CD14-positive monocyte (primary cell): ENCODE results near the gene TBX10. TPM values are rescaled to one million over a fixed set of nuclear protein-coding genes. Genes with fewer than 3 reads are reported as not detected.

Source experiments
- DNase-seq, 3 donors: peaks; one replicate each; pipeline ENCODE4 v3.0.0-alpha.2; 2011 to 2022
- H2AFZ ChIP-seq: 2 replicates; pipeline ENCODE4 v1.6.0; 2012; ENCODE audit warnings: mild to moderate bottlenecking, low read depth, low read length, inconsistent platforms; ENCODE audit not compliant: insufficient read depth, poor library complexity, severe bottlenecking
- H3K27ac ChIP-seq, 2 donors: 1 replicate in 1 of 2; 2 replicates in 1 of 2; pipeline ENCODE4 v1.5.1; 2012 to 2013; ENCODE audit warnings: low read length in 2 of 2, control low read depth in 1 of 2, inconsistent platforms in 1 of 2, low read depth in 1 of 2, mild to moderate bottlenecking in 1 of 2
- H3K27me3 ChIP-seq, 2 donors: one replicate each; pipeline versions ENCODE4 v1.6.0 to v1.6.1; 2011 to 2013; ENCODE audit warnings: low read length in 2 of 2; ENCODE audit not compliant: control insufficient read depth in 2 of 2, insufficient read depth in 2 of 2
- H3K36me3 ChIP-seq, 2 donors: replicated peaks in 1 of 2; 1 replicate in 1 of 2; 2 replicates in 1 of 2; pipeline versions ENCODE4 v1.5.1 to v1.6.1; 2012 to 2013; ENCODE audit warnings: low read length in 2 of 2, control low read depth in 1 of 2, inconsistent platforms in 1 of 2, mild to moderate bottlenecking in 1 of 2; ENCODE audit not compliant: insufficient read depth in 2 of 2, control insufficient read depth in 1 of 2
- H3K4me1 ChIP-seq, 2 donors: 1 replicate in 1 of 2; 2 replicates in 1 of 2; pipeline versions ENCODE4 v1.5.1 to v1.6.1; 2012 to 2013; ENCODE audit warnings: low read length in 2 of 2, control low read depth in 1 of 2, inconsistent platforms in 1 of 2, mild to moderate bottlenecking in 1 of 2, moderate library complexity in 1 of 2; ENCODE audit not compliant: insufficient read depth in 2 of 2, control insufficient read depth in 1 of 2
- H3K4me2 ChIP-seq: replicated peaks from 2 replicates; pipeline ENCODE3; 2012; ENCODE audit warnings: low read length, moderate library complexity, mild to moderate bottlenecking; ENCODE audit not compliant: poor library complexity, severe bottlenecking; ENCODE audit errors: extremely low read depth
- H3K4me3 ChIP-seq, 3 experiments: fragments of 200-600 bp in 1 of 3; sonication (generic) in 1 of 3; replicated peaks in 1 of 3; 1 replicate in 2 of 3; 2 replicates in 1 of 3; pipeline ENCODE4 v1.5.1; 2011 to 2013; ENCODE audit warnings: low read length in 3 of 3, mild to moderate bottlenecking in 3 of 3, control low read depth in 2 of 3, low read depth in 2 of 3, inconsistent platforms in 1 of 3, moderate library complexity in 1 of 3
- H3K79me2 ChIP-seq: 2 replicates; pipeline ENCODE4 v1.6.0; 2012; ENCODE audit warnings: mild to moderate bottlenecking, control low read depth, inconsistent platforms, low read length, moderate library complexity; ENCODE audit not compliant: insufficient read depth
- H3K9ac ChIP-seq: 2 replicates; pipeline ENCODE4 v1.6.0; 2017; ENCODE audit warnings: low read length, mild to moderate bottlenecking; ENCODE audit not compliant: insufficient read depth, poor library complexity, severe bottlenecking
- H3K9me3 ChIP-seq, 2 donors: replicated peaks in 1 of 2; 1 replicate in 1 of 2; 2 replicates in 1 of 2; pipeline versions ENCODE4 v1.5.1 to v1.6.1; 2012 to 2013; ENCODE audit warnings: low read length in 2 of 2, control low read depth in 1 of 2; ENCODE audit not compliant: control insufficient read depth in 1 of 2, insufficient read depth in 1 of 2
- H4K20me1 ChIP-seq: 2 replicates; pipeline ENCODE4 v1.6.0; 2012; ENCODE audit warnings: mild to moderate bottlenecking, low read length, control low read depth, moderate library complexity; ENCODE audit not compliant: insufficient read depth
- H3K27ac Mint-ChIP-seq, 7 donors: one replicate each; pipeline ENCODE4 v1.8.0; 2020; ENCODE audit warnings: mild to moderate bottlenecking in 7 of 7, mixed read lengths in 7 of 7, moderate library complexity in 6 of 7, inconsistent platforms in 2 of 7
- H3K27me3 Mint-ChIP-seq, 3 donors: one replicate each; pipeline ENCODE4 v1.8.0; 2021 to 2022; ENCODE audit warnings: low read depth in 3 of 3, mild to moderate bottlenecking in 3 of 3, mixed read lengths in 3 of 3, moderate library complexity in 3 of 3, inconsistent platforms in 1 of 3
- H3K36me3 Mint-ChIP-seq, 2 donors: one replicate each; pipeline ENCODE4 v1.8.0; 2020; ENCODE audit warnings: mixed read lengths in 2 of 2, inconsistent platforms in 1 of 2, mild to moderate bottlenecking in 1 of 2
- H3K4me1 Mint-ChIP-seq: one replicate; pipeline ENCODE4 v1.8.0; 2020; ENCODE audit warnings: mild to moderate bottlenecking, mixed read lengths
- H3K4me3 Mint-ChIP-seq, 2 donors: one replicate each; pipeline ENCODE4 v1.8.0; 2020; ENCODE audit warnings: mild to moderate bottlenecking in 2 of 2, mixed read lengths in 2 of 2, moderate library complexity in 1 of 2
- H3K9me3 Mint-ChIP-seq, 7 donors: one replicate each; pipeline ENCODE4 v1.8.0; 2020 to 2022; ENCODE audit warnings: mixed read lengths in 7 of 7, mild to moderate bottlenecking in 6 of 7, moderate library complexity in 6 of 7, inconsistent platforms in 2 of 7
- WGBS: methylation state at CpG from one replicate; pipeline ENCODE4 v1.1.5; 2013; ENCODE audit warnings: missing lambda C conversion rate; ENCODE audit not compliant: insufficient coverage; 5-methylcytosine and 5-hydroxymethylcytosine counted together
- intact Hi-C, 2 donors: fragments of 100-400 bp; cut with micrococcal nuclease; formaldehyde crosslinking; loops; one replicate each; pipeline versions ENCODE4 v1.15.0 to v1.15.1; 2023
- polyA plus RNA-seq, 3 donors: library from polyadenylated mRNA; depleted of rRNA in 1 of 3; unstranded in 2 of 3; stranded (reverse) in 1 of 3; fragments of 300-500 nt in 2 of 3; fragments of >200 nt in 1 of 3; fragmentation: Illumina TruSeq in 2 of 3; gene quantifications; 1 replicate in 2 of 3; 2 replicates in 1 of 3; pipeline ENCODE4 v1.2.3, GENCODE V29; 2012 to 2021
- TF ChIP-seq, protein P1 (sequence below): fragments of 200-600 bp; IDR thresholded peaks from one replicate; pipeline ENCODE4 v1.8.0; 2022; ENCODE audit warnings: antibody characterized with exemption, mild to moderate bottlenecking

Gene TBX10
- polyA plus RNA-seq, 3 donors = not detected

DNA sequence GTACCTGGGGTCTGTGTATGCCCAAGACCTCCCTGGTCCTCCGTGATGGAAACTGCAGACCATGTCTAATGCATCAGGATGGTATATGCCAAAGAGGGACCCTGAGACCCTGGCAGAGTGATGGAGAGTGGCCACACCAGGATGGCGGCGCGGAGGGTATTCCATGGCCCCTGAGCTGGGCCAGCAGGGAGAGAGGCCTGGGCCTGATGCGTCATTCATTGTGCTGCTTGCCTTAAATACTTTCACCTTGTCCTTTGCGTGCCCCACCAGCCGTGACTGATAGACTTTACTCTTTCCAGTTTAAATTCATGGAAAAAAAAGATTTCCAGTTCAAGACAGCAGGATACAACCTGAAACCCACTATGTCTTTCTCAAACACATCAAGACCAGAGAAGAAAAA lies 38.5 kb downstream of the TBX10 start:
- Histone ChIP-seq H3K79me2 (no peaks in the 10 kb centered on the region), H3K9ac (no peak overlapping the region), H3K36me3 (no peaks in the 10 kb centered on the region), H2AFZ (no peak overlapping the region), H3K27me3 (peaks cover 0 to 7% of the 10 kb centered on the region in 2 donors), H3K27ac (no peak overlapping the region), H3K4me1 (peaks cover 8 to 13% of the 10 kb centered on the region in 2 donors), H4K20me1 (no peaks in the 10 kb centered on the region), H3K4me3 (no peak overlapping the region), H3K9me3 (no peaks in the 10 kb centered on the region), H3K4me2 (no peak overlapping the region)
- peaks cover 2 to 12% (median 5%) of the 10 kb centered on the region in 7 donors for H3K9me3 Mint-ChIP-seq
- H3K36me3 Mint-ChIP-seq = no peaks in the 10 kb centered on the region
- H3K27me3 Mint-ChIP-seq = peaks cover 8 to 31% (median 14%) of the 10 kb centered on the region in 3 donors
- no peak for DNase-seq
- peaks cover 18% of the 10 kb centered on the region for H3K4me1 Mint-ChIP-seq
- H3K4me3 Mint-ChIP-seq = no peak overlapping the region
- TF ChIP-seq, protein P1, sequence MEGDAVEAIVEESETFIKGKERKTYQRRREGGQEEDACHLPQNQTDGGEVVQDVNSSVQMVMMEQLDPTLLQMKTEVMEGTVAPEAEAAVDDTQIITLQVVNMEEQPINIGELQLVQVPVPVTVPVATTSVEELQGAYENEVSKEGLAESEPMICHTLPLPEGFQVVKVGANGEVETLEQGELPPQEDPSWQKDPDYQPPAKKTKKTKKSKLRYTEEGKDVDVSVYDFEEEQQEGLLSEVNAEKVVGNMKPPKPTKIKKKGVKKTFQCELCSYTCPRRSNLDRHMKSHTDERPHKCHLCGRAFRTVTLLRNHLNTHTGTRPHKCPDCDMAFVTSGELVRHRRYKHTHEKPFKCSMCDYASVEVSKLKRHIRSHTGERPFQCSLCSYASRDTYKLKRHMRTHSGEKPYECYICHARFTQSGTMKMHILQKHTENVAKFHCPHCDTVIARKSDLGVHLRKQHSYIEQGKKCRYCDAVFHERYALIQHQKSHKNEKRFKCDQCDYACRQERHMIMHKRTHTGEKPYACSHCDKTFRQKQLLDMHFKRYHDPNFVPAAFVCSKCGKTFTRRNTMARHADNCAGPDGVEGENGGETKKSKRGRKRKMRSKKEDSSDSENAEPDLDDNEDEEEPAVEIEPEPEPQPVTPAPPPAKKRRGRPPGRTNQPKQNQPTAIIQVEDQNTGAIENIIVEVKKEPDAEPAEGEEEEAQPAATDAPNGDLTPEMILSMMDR = no peak
- intact Hi-C loops = no loop called here
- 94% methylated on average over 4 of the region's 7 CpGs for WGBS
- H3K27ac Mint-ChIP-seq = no peak overlapping the region

DNA sequence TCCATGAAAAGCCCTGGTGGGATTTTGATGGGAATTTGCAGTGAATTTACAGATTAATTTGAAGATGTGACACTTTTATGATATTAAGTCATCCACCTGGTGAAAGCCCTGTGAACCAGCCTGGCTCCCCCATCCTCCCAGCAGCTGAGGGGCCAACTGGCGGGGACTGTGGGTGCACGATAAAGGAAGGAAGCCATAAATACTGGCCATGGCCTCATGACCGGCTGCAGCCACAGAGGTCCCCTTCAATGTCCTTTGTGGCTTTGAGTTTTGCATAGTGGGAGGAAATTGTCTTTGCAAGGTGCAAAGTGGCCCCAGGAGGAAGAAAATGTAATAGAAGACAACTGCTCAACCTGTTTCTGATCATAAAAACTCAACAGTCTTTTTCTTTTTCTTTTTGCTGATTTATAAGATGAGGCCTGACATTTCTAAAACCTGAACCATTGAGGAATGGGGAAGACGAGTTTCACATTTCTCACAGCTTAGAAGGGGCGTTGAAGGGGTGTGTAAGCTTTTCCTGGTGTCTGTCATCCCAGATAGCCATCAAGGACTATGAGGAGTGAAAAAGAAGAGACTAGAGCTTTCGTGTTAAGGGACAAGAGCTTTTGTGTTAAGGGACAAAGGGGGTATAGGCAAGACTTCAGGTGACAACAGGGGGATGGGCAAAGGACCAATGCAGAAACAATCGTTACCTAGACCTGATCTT lies 39.1 kb downstream of the TBX10 start:
- Histone ChIP-seq H3K79me2 (no peaks in the 10 kb centered on the region), H3K4me1 (peaks cover 7 to 10% of the 10 kb centered on the region in 2 donors), H3K9me3 (no peaks in the 10 kb centered on the region), H3K27me3 (peaks cover 0 to 7% of the 10 kb centered on the region in 2 donors), H3K9ac (no peak overlapping the region), H3K27ac (no peak overlapping the region), H4K20me1 (no peaks in the 10 kb centered on the region), H3K36me3 (no peaks in the 10 kb centered on the region), H3K4me2 (no peak overlapping the region), H3K4me3 (no peak overlapping the region), H2AFZ (peak overlapping the region; percentile 23)
- Mint-ChIP-seq H3K36me3 (no peaks in the 10 kb centered on the region), H3K4me1 (peaks cover 18% of the 10 kb centered on the region), H3K27me3 (peaks cover 8 to 31% (median 14%) of the 10 kb centered on the region in 3 donors), H3K27ac (peak overlapping the region in 1 of 7 donors; percentile 72), H3K4me3 (no peak overlapping the region), H3K9me3 (peaks cover 2 to 12% (median 5%) of the 10 kb centered on the region in 7 donors)
- intact Hi-C loops = no loop called here
- DNase-seq = no peak
- TF ChIP-seq, protein P1 = no peak
- 8% methylated on average over 3 of the region's 7 CpGs for WGBS
